LNCAP (cell line): ENCODE results near the gene SLC35F3.

Experiments
- TF ChIP-seq, protein P1 (sequence below): fragments of 450-650 bp; IDR thresholded peaks from 2 replicates; pipeline ENCODE4 v1.5.1; 2017; ENCODE audit warnings: mild to moderate bottlenecking

Gene SLC35F3

DNA sequence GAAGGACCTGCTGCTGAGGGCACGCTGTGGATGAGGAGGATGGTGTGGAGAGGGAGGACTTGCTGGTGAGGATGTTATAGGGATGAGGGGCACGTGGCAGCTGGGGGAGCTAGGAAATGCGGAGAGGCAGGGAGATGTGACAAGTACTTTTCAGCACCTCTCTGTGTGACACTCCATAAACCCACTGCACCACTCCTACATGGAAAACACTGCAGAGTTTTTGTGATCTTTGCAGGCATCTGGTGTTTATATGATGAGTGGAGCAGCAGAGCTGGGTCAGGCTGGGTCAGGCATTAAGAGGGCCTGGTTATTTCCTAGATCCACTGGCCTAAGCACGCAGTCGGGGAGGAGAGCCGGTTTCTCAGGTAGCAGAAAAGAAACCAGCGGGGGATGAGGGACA, 301.5 kb downstream of the SLC35F3 start:
- TF ChIP-seq, protein P1, sequence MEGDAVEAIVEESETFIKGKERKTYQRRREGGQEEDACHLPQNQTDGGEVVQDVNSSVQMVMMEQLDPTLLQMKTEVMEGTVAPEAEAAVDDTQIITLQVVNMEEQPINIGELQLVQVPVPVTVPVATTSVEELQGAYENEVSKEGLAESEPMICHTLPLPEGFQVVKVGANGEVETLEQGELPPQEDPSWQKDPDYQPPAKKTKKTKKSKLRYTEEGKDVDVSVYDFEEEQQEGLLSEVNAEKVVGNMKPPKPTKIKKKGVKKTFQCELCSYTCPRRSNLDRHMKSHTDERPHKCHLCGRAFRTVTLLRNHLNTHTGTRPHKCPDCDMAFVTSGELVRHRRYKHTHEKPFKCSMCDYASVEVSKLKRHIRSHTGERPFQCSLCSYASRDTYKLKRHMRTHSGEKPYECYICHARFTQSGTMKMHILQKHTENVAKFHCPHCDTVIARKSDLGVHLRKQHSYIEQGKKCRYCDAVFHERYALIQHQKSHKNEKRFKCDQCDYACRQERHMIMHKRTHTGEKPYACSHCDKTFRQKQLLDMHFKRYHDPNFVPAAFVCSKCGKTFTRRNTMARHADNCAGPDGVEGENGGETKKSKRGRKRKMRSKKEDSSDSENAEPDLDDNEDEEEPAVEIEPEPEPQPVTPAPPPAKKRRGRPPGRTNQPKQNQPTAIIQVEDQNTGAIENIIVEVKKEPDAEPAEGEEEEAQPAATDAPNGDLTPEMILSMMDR = no peak

DNA sequence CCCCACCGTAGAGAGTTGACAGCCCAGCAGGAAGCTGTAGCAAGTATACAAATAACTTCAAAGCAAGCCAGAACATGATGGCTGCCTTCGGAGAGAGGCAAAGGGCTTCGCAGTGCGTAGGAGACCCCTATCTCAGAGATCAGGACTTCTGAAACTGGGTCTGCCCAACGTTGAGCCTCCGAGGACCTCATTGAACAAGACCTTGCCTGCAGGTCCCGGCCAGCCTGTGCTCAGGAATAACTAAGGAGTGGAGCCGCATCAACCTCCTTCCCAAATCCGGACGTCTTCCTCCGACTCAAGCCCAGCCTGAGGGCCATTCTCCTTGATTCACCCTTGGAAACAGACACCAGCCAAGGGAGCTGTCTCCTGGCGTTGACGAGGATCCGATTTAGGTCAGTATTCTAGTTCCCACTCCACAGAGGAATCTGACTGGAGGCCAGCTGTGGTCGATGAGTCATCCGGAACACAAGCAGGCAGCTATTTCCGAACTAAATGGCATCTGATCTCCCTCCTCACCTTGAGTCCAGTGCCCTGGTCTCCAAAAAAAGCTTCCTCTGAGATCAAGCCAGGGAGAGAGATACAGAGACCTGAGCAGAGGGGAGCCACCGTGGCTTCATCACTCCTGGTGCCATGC, 302.3 kb downstream of the SLC35F3 start:
- TF ChIP-seq, protein P1 = no peak

DNA sequence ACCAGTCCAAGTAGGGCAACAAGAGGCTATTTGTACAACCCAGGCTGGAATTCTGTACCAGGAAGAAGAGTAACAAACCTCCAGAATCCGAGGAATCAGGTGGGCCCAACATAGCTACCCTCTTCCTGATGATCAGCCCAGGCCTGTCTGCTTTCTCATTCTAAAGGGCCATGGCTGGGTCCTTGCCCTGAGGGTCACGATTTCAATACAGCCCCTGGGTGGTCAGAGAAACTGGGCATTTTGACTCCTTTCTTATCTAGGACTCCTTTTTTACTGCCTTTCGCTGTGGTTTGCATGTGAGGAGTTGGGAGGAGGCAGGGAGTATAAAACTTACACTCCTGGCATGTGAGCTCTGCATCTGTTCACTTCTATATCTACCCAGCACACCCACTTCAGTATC, 303.9 kb downstream of the SLC35F3 start:
- TF ChIP-seq, protein P1 = no peak

DNA sequence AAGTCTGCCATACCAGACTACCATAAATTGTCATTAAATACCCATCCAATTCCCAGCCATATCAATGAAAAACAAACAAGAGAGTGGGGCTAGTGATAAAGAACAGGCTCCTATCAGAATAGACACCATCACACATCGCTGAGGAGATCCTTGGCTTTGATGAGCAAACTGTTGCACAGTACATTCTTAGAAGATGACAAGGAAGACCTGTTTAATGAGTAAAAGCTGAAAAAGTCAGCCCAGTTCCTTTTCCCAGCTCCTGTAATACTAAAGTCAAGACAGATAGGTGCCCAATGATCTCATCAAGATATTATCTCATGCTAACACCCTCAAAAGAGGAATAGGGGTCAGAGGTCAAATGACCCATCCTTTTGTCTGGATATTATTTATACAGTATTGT, 304.3 kb downstream of the SLC35F3 start:
- TF ChIP-seq, protein P1 = no peak

DNA sequence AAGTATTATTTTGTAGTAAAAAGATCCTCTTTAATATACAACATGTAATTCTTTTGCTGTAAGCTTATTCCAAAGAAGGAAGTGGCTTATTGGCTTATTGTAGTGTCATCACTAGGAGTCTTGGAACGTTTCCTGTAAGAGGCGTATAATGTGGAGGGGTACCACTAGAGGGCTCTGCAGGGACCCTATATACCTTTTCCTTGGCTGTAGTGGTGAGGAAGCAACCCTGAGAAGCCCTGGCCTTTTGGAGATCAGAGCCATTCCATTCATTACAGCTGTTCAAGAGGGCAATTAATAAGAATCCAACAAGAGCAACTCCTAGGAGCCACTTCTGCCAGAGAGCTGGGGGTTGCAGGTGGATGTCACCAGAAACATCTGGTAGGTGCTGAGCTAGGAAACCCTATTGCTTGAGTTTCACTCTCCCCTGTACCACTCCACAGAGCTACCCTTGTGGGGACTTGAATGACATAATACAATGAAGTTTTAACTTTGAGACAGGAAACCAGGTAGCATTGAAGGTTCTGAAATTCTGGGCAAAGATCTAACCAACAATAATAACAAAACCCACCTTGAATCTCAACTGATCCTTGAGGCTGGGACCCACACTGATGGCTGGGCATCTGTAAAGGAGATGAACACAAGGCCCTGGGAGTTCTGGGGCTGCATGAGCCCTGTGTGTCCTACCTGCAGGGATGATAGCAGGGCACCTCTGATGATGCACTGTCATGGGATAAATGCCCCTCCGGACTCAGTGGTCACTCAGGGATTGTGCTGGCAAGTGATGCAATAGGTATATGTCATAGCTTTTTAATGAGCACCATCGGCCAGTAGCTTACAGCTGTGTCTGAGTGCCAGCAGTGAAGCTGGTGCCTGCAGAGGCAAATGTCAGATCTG, 308.5 kb downstream of the SLC35F3 start:
- TF ChIP-seq, protein P1 = peak; percentile 62

DNA sequence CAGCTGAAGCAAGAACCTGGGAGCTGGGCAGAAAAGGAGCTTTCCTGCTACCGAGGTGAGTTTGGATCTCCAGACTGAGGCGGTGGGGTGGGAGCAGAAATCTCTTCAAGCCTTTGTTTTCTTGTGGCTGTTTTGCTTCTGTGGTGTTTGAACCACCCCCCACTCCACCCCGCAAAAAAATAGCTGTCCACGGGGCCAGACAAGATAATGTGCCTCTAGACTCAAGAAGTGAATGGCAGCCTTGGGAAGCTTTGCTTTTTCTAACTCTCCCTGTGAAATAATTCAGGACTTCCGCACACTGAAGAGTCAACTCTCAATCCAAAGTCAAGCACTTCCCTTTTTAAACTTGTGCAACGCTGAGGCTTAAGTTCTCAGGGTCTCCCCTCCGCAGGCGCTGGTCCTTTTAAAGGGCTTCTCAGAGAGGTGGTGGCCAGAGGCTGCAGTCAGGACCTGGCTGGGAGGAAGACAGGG, 309.2 kb downstream of the SLC35F3 start:
- TF ChIP-seq, protein P1 = no peak

DNA sequence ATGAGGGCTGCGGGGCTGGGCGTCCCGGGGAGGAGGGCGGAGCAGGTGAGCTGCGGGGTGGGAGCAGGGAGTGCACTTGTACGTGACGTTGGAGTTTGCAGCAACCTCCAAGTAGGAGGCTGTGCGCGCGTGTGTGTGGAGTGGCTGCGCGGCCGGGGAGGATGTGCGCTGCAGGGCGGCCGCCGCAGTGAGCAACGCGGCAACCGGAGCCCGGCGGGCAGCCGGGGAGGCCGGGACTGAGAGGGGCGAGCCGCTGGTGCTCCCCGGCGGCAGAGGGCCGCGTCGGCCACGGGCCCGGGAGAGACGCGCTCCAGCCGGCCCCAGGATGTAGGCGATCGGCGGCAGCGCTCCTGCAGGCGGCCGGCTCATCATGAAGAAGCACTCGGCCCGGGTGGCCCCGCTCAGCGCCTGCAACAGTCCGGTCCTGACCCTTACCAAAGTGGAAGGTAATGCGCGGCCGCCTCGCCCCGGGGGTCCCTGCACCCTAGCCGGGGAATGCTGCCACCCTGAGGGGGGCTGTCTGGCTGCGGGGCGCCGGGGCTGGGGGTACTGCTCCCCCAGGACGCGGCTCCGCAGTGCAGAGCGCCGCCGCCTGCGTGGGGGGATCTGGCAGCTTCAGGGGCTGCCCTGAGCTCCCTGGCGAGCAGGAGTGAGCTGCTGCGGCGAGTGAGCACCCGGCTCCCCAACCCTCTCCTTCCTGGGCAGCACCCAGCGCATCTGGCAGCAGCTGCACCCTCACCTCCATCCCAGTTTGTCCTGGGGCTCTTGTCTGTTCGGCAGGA, 309.8 kb downstream of the SLC35F3 start:
- TF ChIP-seq, protein P1 = no peak
